ENCODE data around the gene RIN3. TPM values are rescaled to one million over a fixed set of nuclear protein-coding genes. Genes with fewer than 3 reads are reported as not detected.

The RIN3 gene
- total and polyA plus RNA-seq, 2 donors (not counting 3 experiments of a cell fraction or from before 2014, with no cell fraction given) = 5.1 to 20.8 TPM

DNA sequence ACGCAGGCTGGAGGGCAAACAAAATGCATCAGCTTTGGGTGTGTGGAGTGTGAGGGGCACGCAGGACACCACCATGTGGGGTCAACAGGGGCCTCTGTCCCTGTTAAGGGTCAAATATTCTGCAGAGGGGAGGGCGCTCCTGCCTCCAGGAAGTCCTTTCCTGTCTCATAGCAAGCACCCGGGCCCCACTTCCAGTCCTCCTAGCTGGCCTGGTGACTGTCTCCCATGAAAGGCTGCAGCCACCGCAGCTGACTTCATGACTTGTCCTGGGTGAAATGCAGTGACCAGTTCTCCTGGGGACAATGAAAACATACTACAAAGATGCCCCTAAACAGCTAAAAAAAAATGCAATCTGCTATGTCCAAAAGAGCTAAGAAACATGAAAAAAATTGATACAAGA is 181.2 kb downstream of the RIN3 start:
- Histone ChIP-seq H3K4me3 (replicated peaks in 1 of 3; ENCODE audit: insufficient read depth in 1 of 3, low read depth in 1 of 3, low read length in 3 of 3) (no peak overlapping the region), H3K9me1 (replicated peaks; ENCODE audit: control insufficient read depth, extremely low read depth, insufficient read depth, low read length) (no peaks in the 10 kb centered on the region), H2AFZ (ENCODE audit: low read depth, low read length) (no peak overlapping the region), H3K9me3 (replicated peaks; ENCODE audit: control insufficient read depth, insufficient read depth, low read length) (no peaks in the 10 kb centered on the region), H3K4me1 (ENCODE audit: control insufficient read depth, extremely low read depth, insufficient read depth, low read length) (peaks cover 3% of the 10 kb centered on the region), H4K20me1 (replicated peaks; ENCODE audit: control insufficient read depth, extremely low read depth, insufficient read depth, low read length) (no peaks in the 10 kb centered on the region), H3K36me3 (ENCODE audit: control insufficient read depth in 2 of 2, extremely low read depth in 1 of 2, insufficient read depth in 2 of 2, low read length in 2 of 2) (no peaks in the 10 kb centered on the region), H3K27me3 (ENCODE audit: control insufficient read depth in 2 of 2, insufficient read depth in 2 of 2, low read length in 2 of 2) (peaks cover 3 to 4% of the 10 kb centered on the region in 2 experiments), H3K9ac (replicated peaks; ENCODE audit: extremely low read depth, insufficient read depth, low read length) (no peak overlapping the region), H3K4me2 (ENCODE audit: insufficient read depth, low read length) (no peak overlapping the region), H3K27ac (ENCODE audit: insufficient read depth, low read depth, low read length) (no peak overlapping the region), H3K79me2 (ENCODE audit: control insufficient read depth, insufficient read depth, low read length) (no peaks in the 10 kb centered on the region)
- FAIRE-seq (no peak), DNase-seq (ENCODE audit: low read depth, low spot score) (no peak)
- TF ChIP-seq FOS (IDR thresholded peaks at IDR 0.05; ENCODE audit: borderline replicate concordance, insufficient read depth, low read length) (no peak), JUN (IDR thresholded peaks at IDR 0.05; ENCODE audit: borderline replicate concordance, insufficient read depth, insufficient read length, low read depth) (no peak), EZH2 (IDR thresholded peaks at IDR 0.05; ENCODE audit: borderline replicate concordance, low read depth, low read length, severe bottlenecking) (no peak), GATA2 (IDR thresholded peaks at IDR 0.05; ENCODE audit: insufficient read depth, insufficient read length, low read depth, low read length) (no peak), POLR2A (IDR thresholded peaks at IDR 0.05; ENCODE audit: low read depth, low read length) (no peak), MYC (IDR thresholded peaks at IDR 0.05; ENCODE audit: low read depth, low read length) (no peak), POLR2AphosphoS5 (IDR thresholded peaks at IDR 0.05; ENCODE audit: insufficient read depth, low read depth, low read length) (no peak)
- TF ChIP-seq, protein P1, sequence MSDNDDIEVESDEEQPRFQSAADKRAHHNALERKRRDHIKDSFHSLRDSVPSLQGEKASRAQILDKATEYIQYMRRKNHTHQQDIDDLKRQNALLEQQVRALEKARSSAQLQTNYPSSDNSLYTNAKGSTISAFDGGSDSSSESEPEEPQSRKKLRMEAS (IDR thresholded peaks at IDR 0.05; ENCODE audit: insufficient read depth, insufficient read length) = no peak
- TF ChIP-seq, protein P2, sequence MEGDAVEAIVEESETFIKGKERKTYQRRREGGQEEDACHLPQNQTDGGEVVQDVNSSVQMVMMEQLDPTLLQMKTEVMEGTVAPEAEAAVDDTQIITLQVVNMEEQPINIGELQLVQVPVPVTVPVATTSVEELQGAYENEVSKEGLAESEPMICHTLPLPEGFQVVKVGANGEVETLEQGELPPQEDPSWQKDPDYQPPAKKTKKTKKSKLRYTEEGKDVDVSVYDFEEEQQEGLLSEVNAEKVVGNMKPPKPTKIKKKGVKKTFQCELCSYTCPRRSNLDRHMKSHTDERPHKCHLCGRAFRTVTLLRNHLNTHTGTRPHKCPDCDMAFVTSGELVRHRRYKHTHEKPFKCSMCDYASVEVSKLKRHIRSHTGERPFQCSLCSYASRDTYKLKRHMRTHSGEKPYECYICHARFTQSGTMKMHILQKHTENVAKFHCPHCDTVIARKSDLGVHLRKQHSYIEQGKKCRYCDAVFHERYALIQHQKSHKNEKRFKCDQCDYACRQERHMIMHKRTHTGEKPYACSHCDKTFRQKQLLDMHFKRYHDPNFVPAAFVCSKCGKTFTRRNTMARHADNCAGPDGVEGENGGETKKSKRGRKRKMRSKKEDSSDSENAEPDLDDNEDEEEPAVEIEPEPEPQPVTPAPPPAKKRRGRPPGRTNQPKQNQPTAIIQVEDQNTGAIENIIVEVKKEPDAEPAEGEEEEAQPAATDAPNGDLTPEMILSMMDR (IDR thresholded peaks at IDR 0.05; ENCODE audit: extremely low read depth in 1 of 2, insufficient read depth in 1 of 2, low read depth in 1 of 2, low read length in 2 of 2) = no peak
- no TSS peak for BruUV-seq (replicated peaks)
- intact Hi-C loops (cut with micrococcal nuclease) (no loop called here), dilution Hi-C loops (cut with MboI; ENCODE audit: extremely low pct_ligation_motif_present, low sequenced_read_pairs) (loop anchor here (25.0 kb wide), 1 partner anchor 333 kb away; no protein-coding TSS in a partner anchor)
- ChIA-PET POLR2A (no interaction called here), CTCF (interaction anchor here (0.7 to 1.3 kb wide), 3 partner anchors 8 to 89 kb away, joined by 3 to 5 read pairs (median 3); no protein-coding TSS in a partner anchor)
